NCI-H446 (cell line): Measurements from ENCODE around the gene SLFN14.
"Not testable (repeated sequence)": the region's sequence is repeated elsewhere in the genome, so short reads cannot be mapped to it uniquely, and the experiment has no call there.

ENCODE experiments used
- DNase-seq, 2 experiments: peaks; one replicate each; lab custom pipeline; 2025; lab: John Stamatoyannopoulos, UW

SLFN14 gene

GRCh38 chr17:35560703-35561102, at the start of gene SLFN14:
Gene SLFN14 (minus strand): TSS chr17:35560819. CDS start chr17:35558062, 2,757 bp downstream.
- no peak for DNase-seq

GRCh38 chr17:35609831-35610230, 49.2 kb upstream of the SLFN14 start:
- DNase-seq: no peak

- DNase-seq: no peak
These were observed 46.7 kb upstream of the SLFN14 start for GRCh38 chr17:35607239-35607847.

GRCh38 chr17:35605678-35606077, 45.1 kb upstream of the SLFN14 start:
- no peak for DNase-seq

GRCh38 chr17:35603674-35604073, 43.1 kb upstream of the SLFN14 start:
- no peak for DNase-seq

GRCh38 chr17:35597604-35598003, 37.0 kb upstream of the SLFN14 start:
- no peak for DNase-seq

- DNase-seq: no peak
These were observed 36.1 kb upstream of the SLFN14 start for GRCh38 chr17:35596530-35597233.

GRCh38 chr17:35596072-35596471, 35.5 kb upstream of the SLFN14 start:
- no peak for DNase-seq

GRCh38 chr17:35588196-35588920, 27.7 kb upstream of the SLFN14 start:
- no peak for DNase-seq

- DNase-seq: peak; percentile 76 to 95
These were observed 26.7 kb upstream of the SLFN14 start, which contains the start of gene AP2B1 for GRCh38 chr17:35587074-35587961. Gene AP2B1 (plus strand): TSS chr17:35587322. CDS start chr17:35594031, 6,709 bp downstream.

GRCh38 chr17:35586569-35587073, 26.0 kb upstream of the SLFN14 start:
- no peak for DNase-seq

GRCh38 chr17:35584061-35584460, 23.4 kb upstream of the SLFN14 start:
- DNase-seq: no peak

GRCh38 chr17:35578929-35579432, 18.4 kb upstream of the SLFN14 start:
- no peak for DNase-seq

- peak; percentile 63 to 90 for DNase-seq
These were observed 17.7 kb upstream of the SLFN14 start, which contains the start of gene PEX12 for GRCh38 chr17:35578197-35578928. Gene PEX12 (minus strand): TSS chr17:35578571. CDS start chr17:35578021, 550 bp downstream.

GRCh38 chr17:35577830-35578196, 17.2 kb upstream of the SLFN14 start:
- DNase-seq: no peak

- no peak for DNase-seq
These were observed 15.1 kb upstream of the SLFN14 start for GRCh38 chr17:35575759-35576158.

GRCh38 chr17:35569405-35569804, 8.8 kb upstream of the SLFN14 start:
- no peak for DNase-seq

GRCh38 chr17:35568561-35568960, 7.9 kb upstream of the SLFN14 start:
- DNase-seq: no peak

- DNase-seq: no peak
These were observed 6.3 kb upstream of the SLFN14 start for GRCh38 chr17:35566968-35567367.

- not testable (repeated sequence) for DNase-seq
These were observed 2.6 kb upstream of the SLFN14 start for GRCh38 chr17:35563181-35563580.
